Activated gamma-delta T cell treated with Interleukin-2 at 50 U/mL for 16 hours (primary cell): ENCODE results near the gene CTNND2.

Source experiments
- DNase-seq: peaks from one replicate; pipeline ENCODE4 v3.0.0-alpha.2; 2020

The CTNND2 gene

GRCh38 chr5:11904265-11904906, at the start of gene CTNND2:
Gene CTNND2 (minus strand): TSS chr5:11904446. CDS start chr5:11903853, 593 bp downstream.
- no peak for DNase-seq

DNA sequence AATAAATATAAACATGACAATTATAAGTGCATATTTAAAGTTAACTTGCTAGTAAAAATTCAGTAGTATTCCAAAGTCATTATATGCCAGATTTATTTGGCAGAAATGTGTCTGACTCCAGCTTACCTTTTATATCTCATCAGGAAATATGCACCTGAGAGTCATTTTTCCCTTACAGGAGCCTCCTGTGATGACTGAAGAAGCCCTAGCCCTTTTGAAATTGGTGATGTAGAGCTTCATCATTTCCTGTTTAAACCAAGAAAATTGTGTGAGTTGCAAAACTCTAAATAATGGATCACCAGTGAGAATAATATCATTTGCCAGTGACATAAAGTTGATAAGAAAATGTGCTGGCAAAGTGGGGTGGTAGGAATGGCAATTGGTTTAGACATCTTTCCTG, 42.1 kb upstream of the CTNND2 start:
- DNase-seq: no peak

GRCh38 chr5:11941566-11941965, 37.3 kb upstream of the CTNND2 start:
- no peak for DNase-seq

GRCh38 chr5:11931638-11932037, 27.4 kb upstream of the CTNND2 start:
- DNase-seq: no peak

DNA sequence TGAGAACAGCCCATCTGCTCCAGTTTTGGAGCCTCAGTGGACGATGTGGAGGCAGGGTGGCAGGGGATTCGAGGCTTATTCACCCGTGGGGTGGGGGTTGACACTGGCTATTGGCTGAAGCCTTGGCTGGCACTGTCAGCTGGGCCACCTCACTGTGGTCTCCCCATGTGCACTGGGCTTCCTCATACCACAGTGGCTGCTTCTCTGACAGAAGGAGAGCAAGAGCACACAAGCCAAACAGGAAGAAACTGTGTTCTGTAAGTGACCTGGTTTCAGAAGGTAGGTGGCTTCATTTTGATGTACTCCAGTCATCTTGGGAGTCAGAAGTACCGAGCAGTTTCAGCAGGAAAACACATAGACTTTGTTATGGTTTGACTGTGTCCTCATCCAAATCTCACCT, 24.7 kb upstream of the CTNND2 start:
- no peak for DNase-seq

DNA sequence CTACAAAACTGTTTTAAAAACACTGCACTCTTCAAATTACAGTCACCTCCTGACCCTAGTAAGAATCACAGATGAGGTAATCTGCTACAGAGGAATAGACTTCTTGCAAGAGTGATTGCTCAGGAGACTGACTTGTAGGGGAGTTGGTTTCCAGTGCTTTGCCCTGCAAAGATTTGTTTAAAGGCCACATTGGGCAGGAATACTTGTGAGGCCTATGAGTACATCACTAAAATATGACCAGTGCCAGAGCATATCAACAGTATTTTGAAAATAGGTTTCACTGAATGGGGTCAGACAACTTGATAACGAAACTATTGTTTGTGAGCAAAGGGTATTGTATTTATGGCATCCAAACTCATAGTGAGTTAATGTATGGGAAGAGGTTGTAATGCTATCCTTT, 21.5 kb upstream of the CTNND2 start:
- DNase-seq: no peak

DNA sequence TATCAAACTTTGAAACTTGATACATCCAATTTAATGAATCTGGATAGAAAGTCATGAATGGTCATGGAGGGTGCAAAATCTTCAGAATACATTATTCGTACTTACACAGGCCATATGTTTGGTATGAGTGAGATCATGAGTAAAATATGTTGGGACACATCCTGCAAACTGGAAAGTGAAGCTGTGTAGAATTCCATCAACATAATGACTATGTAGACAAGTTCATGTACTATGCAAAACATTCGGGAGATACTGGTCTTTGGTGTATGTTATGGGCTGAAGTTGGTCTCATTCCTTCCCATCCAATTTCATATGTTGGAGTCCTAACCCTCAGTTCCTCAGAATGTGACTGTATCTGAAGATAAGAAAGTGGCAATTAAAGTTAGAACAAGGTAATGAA, 18.1 kb upstream of the CTNND2 start:
- no peak for DNase-seq

- no peak for DNase-seq
These were observed 14.3 kb upstream of the CTNND2 start for GRCh38 chr5:11918463-11919045.

- DNase-seq: no peak
These were observed 5.2 kb upstream of the CTNND2 start for GRCh38 chr5:11909471-11909870.

GRCh38 chr5:11906497-11906896, 2.3 kb upstream of the CTNND2 start:
- no peak for DNase-seq

DNA sequence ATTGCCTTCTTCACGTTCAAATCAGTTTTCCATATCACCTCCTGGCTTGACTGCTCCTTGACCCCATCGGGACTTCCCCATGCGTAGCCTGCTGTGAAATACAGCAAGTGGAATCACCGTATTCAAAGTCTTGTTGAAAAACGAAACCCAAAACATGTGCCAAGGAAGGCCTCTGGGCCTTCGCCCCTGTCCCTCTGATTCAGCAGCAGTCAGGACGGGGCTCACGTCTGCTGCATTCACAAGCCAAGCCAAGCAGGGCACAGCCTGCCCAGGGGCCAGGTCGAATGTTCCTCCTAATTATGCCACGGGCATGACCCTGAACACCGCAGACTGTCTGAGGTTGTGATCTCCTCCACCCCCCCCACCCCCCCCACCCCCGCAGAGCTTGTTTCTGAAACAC, 960 bp upstream of the CTNND2 start:
- DNase-seq: no peak

GRCh38 chr5:11903614-11904264, 507 bp downstream of the CTNND2 start:
- no peak for DNase-seq

DNA sequence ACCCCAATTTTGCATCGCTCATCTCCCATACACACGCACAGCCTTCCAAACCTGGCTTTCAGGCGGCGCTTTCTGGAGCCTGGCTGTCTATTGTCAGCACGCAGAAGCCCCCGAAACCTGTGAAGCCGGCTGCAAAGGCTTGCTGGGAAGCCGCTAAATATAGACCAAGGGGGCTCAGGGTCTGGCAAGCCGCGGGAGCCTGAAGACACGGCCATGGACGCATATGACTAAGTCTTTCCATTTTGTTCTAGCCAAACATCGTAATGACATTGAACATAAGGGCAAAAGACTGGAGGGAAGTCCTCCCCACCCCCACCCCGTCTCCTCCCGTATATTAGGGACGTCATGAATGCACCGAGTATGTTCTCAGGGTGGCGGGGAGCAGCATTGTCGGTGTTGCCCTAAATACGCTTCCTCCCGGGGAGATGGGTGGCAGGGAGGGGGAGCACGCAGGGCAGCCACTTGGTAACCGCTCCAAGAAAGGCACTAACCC, 1.1 kb downstream of the CTNND2 start:
- DNase-seq: no peak

GRCh38 chr5:11902201-11902619, 2.0 kb downstream of the CTNND2 start:
- no peak for DNase-seq

DNA sequence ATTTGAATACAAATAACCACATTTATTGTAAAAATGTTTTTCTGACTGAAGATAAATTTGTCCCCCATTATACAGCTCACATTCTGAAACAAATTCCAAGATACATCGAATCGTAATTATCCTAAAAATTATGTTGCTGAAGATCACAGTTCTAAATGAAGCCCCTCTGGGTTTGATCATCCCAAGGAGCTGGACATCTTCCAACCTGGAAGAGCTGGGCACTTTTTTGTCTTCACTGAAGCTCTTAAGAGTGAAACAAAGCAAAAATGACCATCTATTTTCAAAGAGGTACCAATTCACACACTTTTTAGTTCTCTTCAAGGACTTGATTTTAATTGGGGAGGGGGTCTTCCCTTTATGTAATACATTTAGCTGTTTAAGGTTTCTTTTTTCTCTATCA, 5.5 kb downstream of the CTNND2 start:
- DNase-seq: no peak

DNA sequence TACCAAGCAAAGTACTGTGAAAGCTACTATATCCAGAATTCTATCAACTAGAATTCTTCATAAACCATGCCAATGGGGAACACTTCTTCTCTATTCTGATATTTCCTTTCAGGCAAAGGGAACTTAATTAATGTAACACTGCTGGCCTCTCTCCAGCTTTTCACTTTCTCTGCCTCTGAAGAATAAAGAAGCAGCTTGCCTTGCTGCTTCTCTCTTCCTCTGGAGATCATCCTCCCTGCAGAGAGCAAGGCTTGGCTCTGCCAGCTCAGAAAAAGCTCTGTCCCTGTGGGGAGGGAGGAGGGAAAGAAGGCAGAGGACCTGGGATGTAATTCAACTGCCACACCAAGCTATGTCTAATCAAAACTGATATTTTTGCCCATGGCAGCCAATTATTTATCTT, 6.5 kb downstream of the CTNND2 start:
- DNase-seq: no peak

- no peak for DNase-seq
These were observed 9.3 kb downstream of the CTNND2 start for GRCh38 chr5:11894992-11895391.

GRCh38 chr5:11892832-11893231, 11.4 kb downstream of the CTNND2 start:
- DNase-seq: no peak

GRCh38 chr5:11890777-11891176, 13.5 kb downstream of the CTNND2 start:
- no peak for DNase-seq

- no peak for DNase-seq
These were observed 16.0 kb downstream of the CTNND2 start for GRCh38 chr5:11888221-11888620.

GRCh38 chr5:11878814-11879213, 25.4 kb downstream of the CTNND2 start:
- DNase-seq: no peak

- no peak for DNase-seq
These were observed 30.7 kb downstream of the CTNND2 start for GRCh38 chr5:11873587-11873986.

DNA sequence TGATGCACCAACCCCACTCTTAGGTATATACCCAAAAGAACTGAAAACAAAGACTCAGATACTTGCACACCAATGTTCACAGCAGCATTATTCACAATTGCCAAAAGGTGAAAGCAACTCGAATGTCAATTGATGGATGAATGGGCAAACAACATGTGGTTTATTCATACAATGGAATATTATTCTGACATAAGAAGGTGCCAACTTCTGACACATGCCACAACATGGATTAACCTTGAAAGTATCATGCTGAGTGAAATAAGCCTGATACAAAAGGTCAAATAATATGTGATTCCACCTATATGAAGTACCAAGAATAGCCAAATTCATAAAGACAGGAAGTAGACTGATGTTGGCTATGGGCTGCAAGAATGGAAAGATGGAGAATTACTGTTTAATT, 35.0 kb downstream of the CTNND2 start:
- no peak for DNase-seq

GRCh38 chr5:11863911-11864310, 40.3 kb downstream of the CTNND2 start:
- no peak for DNase-seq
